Osteocyte (in vitro differentiated cells): Measurements from ENCODE around the gene CALD1. TPM values are rescaled to one million over a fixed set of nuclear protein-coding genes. Genes with fewer than 3 reads are reported as not detected.

ENCODE experiments used
- DNase-seq: peaks from one replicate; pipeline ENCODE4 v3.0.0; 2021; ENCODE audit warnings: mixed read lengths; ENCODE audit not compliant: unreplicated experiment; ENCODE audit errors: extremely low spot score
- H3K27ac Mint-ChIP-seq: one replicate; pipeline ENCODE4 v1.8.0; 2021; ENCODE audit warnings: mild to moderate bottlenecking, mixed read lengths; ENCODE audit not compliant: unreplicated experiment
- H3K27me3 Mint-ChIP-seq: one replicate; pipeline ENCODE4 v1.8.0; 2021; ENCODE audit warnings: mixed read lengths; ENCODE audit not compliant: unreplicated experiment
- H3K36me3 Mint-ChIP-seq: one replicate; pipeline ENCODE4 v1.8.0; 2021; ENCODE audit warnings: mixed read lengths; ENCODE audit not compliant: unreplicated experiment
- H3K4me1 Mint-ChIP-seq: one replicate; pipeline ENCODE4 v1.8.0; 2021; ENCODE audit warnings: mixed read lengths; ENCODE audit not compliant: unreplicated experiment
- H3K4me3 Mint-ChIP-seq: one replicate; pipeline ENCODE4 v1.8.0; 2021; ENCODE audit warnings: mild to moderate bottlenecking, moderate library complexity, mixed read lengths; ENCODE audit not compliant: unreplicated experiment
- H3K9me3 Mint-ChIP-seq: one replicate; pipeline ENCODE4 v1.8.0; 2021; ENCODE audit warnings: mixed read lengths; ENCODE audit not compliant: unreplicated experiment
- total RNA-seq: library from RNA; stranded (reverse); gene quantifications from 2 replicates; pipeline ENCODE4 v1.2.1, GENCODE V29; 2021
- TF ChIP-seq, protein P1 (sequence below): fragments of 200-600 bp; sonication (generic); IDR thresholded peaks from 2 replicates; pipeline ENCODE4 v1.5.0; 2021; ENCODE audit warnings: antibody characterized with exemption, mild to moderate bottlenecking, moderate library complexity

The CALD1 gene
- total RNA-seq, 1 donor from 2014 or later: 807 TPM

DNA sequence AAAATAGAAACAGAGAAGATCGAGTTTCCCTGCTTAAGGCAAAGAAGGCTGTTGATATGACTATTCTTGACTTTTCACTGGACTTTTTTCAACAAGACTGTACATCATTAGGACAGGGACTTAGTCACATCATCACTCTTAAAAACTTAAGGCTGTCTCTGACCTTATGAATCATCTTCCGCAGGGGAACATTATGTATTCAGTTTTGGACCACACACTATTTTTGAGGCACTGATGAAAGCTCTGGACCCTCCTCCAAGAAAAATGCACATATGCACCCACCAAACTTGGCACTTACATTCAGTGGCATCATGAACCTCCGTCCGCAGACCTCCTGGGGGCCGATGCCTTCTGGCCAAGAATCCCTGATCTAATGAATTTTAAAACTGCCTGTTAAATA is 96.4 kb downstream of the CALD1 start:
- no peaks in the 10 kb centered on the region for H3K27me3 Mint-ChIP-seq
- H3K9me3 Mint-ChIP-seq: no peaks in the 10 kb centered on the region
- no peak for DNase-seq
- peak overlapping the region; percentile 85 for H3K27ac Mint-ChIP-seq
- H3K4me3 Mint-ChIP-seq: peak overlapping the region; percentile 19
- peaks cover 18% of the 10 kb centered on the region for H3K36me3 Mint-ChIP-seq
- TF ChIP-seq, protein P1, sequence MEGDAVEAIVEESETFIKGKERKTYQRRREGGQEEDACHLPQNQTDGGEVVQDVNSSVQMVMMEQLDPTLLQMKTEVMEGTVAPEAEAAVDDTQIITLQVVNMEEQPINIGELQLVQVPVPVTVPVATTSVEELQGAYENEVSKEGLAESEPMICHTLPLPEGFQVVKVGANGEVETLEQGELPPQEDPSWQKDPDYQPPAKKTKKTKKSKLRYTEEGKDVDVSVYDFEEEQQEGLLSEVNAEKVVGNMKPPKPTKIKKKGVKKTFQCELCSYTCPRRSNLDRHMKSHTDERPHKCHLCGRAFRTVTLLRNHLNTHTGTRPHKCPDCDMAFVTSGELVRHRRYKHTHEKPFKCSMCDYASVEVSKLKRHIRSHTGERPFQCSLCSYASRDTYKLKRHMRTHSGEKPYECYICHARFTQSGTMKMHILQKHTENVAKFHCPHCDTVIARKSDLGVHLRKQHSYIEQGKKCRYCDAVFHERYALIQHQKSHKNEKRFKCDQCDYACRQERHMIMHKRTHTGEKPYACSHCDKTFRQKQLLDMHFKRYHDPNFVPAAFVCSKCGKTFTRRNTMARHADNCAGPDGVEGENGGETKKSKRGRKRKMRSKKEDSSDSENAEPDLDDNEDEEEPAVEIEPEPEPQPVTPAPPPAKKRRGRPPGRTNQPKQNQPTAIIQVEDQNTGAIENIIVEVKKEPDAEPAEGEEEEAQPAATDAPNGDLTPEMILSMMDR: no peak
- H3K4me1 Mint-ChIP-seq: peaks cover 86% of the 10 kb centered on the region

DNA sequence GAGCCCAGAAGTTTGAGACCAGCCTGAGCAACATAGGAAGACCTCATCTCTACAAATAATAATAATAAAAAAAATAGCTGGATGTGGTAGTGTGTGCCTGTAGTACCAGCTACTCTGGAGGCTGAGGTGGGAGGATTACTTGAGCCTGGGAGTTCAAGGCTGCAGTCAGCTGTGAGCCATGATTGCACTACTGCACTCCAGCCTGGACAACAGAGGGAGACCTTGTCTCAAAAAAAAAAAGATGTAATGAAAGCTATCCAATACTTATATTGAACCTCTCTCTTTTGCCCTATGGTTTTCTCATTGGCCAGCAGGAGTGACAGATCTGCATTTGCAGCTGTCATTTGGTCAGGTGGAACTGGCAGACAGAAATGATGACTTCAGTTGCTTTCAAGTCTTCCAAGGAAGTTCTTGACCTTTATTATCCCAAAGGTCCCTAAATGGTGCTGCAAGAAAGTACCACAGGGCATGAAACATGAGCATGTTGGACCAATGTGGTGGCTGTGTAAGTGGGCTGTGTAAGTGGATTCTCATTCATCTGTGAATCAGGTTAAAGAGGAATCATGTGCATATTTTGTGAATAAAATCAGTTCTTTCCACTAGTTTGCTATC is 99.4 kb downstream of the CALD1 start:
- TF ChIP-seq, protein P1: no peak
- H3K9me3 Mint-ChIP-seq: no peaks in the 10 kb centered on the region
- peaks cover 92% of the 10 kb centered on the region for H3K4me1 Mint-ChIP-seq
- no peaks in the 10 kb centered on the region for H3K27me3 Mint-ChIP-seq
- H3K27ac Mint-ChIP-seq: peak overlapping the region; percentile 91
- no peak overlapping the region for H3K4me3 Mint-ChIP-seq
- peaks cover 24% of the 10 kb centered on the region for H3K36me3 Mint-ChIP-seq
- no peak for DNase-seq

DNA sequence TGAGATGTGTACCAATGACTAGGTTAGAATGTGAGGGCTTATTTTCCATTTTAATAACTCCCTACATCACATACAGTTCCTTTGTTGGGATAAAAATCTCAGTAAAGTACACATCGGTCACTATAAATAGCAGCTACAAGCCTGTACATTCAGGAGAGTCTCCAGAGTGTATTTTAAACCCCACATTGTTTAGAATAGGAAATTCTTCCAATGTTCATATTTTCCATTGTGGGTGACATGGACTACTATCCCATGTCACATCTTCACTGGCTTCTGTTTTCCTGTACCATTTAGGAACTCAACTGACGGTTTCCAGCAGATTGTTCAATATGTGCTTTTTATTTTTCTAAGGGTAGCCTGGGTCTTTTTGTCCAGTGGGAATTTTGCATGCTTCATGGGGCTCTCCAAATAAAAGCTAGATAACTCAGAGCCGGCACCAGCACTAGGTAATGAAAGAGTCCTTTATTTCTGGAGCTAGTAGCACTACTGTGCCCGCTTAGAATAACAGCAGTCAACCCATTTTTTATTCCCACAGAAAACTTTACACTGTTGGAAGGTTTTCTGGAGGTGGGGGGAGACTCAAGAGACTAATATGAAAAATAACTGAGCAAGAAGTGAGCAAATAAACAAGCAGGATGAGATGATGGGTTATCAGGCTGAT is 100.5 kb downstream of the CALD1 start:
- Mint-ChIP-seq H3K27ac (peak overlapping the region; percentile 91), H3K4me3 (peak overlapping the region; percentile 10), H3K27me3 (no peaks in the 10 kb centered on the region), H3K4me1 (peaks cover 85% of the 10 kb centered on the region), H3K9me3 (no peaks in the 10 kb centered on the region), H3K36me3 (peaks cover 21% of the 10 kb centered on the region)
- TF ChIP-seq, protein P1: no peak
- no peak for DNase-seq

DNA sequence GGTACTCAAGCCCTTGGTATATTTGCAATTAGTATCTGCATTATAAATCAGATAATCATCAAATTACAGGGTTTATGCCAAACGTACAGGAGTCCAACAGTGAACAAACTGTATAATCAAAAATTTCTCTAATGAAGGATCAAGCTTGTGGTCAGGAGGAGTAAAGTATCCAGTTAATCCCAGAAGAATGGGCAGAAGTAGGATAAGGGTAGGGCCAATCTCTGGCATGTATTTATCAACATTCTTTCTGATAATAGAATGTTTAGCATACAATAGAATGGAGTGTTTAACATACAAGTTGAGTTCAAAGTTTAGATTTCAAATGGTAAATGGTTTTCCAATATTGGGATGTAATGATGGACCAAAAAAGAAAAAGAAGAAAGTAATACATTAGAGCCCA is 103.0 kb downstream of the CALD1 start:
- H3K4me3 Mint-ChIP-seq: no peak overlapping the region

DNA sequence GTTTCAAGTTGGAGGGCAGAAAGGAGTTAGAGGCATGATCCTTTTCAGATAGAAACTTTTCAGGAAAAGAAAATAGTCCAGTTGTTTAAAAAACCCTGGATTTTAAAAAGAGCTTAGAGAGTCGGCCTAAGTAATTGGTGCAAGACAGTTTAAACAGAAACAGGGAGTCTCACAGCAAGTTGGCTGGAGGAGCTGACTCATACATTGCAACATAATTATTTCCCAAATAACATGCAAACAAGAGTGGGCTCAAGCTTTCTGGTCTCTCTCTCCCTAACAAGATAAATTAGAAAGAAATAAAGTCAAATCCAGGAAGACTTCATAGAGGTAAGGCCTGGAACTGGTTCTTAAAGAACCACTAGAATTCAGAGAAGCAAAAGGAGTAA is 106.5 kb downstream of the CALD1 start:
- H3K4me3 Mint-ChIP-seq: no peak overlapping the region
- peak overlapping the region; percentile 92 for H3K27ac Mint-ChIP-seq
- no peak for DNase-seq
- H3K9me3 Mint-ChIP-seq: no peaks in the 10 kb centered on the region
- peaks cover 78% of the 10 kb centered on the region for H3K4me1 Mint-ChIP-seq
- TF ChIP-seq, protein P1: no peak
- peaks cover 47% of the 10 kb centered on the region for H3K36me3 Mint-ChIP-seq
- H3K27me3 Mint-ChIP-seq: no peaks in the 10 kb centered on the region

More for the DNA sequence above, 103.0 kb downstream of the CALD1 start:
- no peak for DNase-seq
- Mint-ChIP-seq H3K4me1 (peaks cover 82% of the 10 kb centered on the region), H3K9me3 (no peaks in the 10 kb centered on the region), H3K27me3 (no peaks in the 10 kb centered on the region), H3K36me3 (peaks cover 32% of the 10 kb centered on the region), H3K27ac (peak overlapping the region; percentile 91)
- TF ChIP-seq, protein P1: no peak
